GM21526 (cell line): ENCODE data around the gene DIRAS2.

Experiments
- ATAC-seq: cut with Tn5 transposase; IDR thresholded peaks from one replicate; pipeline ENCODE4 v1.9.1; 2021; ENCODE audit warnings: moderate library complexity; ENCODE audit not compliant: unreplicated experiment, low FRiP score

Gene DIRAS2

DNA sequence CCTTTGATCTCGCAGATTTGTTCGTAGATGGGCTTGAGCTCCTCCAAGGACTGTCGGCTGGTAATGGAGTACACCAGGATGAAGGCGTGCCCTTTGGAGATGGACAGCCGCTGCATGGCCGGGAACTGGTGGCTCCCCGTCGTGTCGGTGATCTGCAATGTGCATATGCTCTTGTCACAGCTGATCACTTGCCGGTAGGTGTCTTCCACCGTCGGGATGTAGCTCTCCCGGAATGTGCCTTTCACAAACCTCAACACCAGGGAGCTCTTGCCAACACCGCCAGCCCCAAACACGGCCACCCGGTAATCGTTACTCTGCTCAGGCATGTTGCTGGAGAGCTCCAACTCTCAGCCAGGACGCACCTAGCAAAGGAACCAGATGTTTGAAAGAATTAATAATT is 29.1 kb downstream of the DIRAS2 start:
- no peak for ATAC-seq

DNA sequence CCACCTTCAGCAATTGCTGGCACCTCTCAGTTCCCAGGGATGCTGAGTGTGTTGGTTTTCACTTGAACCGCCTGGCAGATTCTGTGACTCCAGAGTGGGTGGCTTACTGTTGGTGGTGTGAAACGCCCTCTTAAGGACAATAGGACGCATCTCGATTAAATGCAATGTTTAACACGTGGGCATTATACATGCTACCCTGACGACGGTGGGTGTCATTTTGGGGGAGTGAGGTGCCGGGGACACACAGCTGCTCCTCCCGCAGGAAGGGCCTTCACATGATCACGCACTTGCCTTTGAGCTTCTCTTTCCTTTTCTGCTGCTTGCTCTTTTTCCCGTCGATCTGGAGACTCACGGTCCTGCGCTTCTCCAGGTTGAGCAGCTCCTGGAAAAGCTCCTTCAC is 29.7 kb downstream of the DIRAS2 start:
- ATAC-seq = no peak

DNA sequence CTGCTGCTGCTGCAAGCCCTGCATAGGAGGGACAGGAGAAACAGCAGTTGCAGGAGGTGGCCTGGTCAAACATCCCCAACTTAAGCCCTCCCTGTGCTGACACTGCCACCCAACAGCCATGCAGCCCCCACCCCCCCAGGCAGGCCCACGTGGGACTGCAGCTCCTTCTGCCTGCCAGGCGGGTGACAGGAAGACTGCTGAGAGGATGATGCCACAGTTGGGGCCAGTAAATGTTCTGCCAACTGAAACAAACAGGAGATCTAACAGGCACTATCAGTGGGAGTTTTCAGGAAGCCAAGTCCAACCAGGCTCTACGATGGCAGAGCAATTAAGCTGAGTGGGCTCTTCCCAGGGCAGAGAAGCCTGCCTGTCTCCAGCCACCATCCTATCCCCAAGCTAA is 31.1 kb downstream of the DIRAS2 start:
- no peak for ATAC-seq

DNA sequence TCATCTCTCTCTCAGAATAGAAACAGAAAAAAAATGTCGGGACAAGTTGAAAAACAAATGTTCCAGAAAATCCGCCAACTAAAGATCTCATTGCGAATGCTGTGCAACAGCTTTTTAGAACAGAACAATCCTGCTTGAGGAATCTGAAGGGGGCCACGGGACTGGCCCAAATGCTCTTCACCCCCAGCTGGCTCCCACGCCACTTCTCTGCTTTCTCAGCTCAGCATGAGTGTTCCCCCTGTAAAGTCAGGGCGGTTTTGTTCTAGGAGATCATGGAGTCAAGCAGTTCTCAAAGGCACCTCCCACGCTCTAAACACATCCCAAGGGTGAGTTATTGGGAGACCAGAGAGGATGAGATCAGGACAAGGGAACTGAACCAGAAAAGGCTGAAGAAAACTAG is 31.5 kb downstream of the DIRAS2 start:
- no peak for ATAC-seq

DNA sequence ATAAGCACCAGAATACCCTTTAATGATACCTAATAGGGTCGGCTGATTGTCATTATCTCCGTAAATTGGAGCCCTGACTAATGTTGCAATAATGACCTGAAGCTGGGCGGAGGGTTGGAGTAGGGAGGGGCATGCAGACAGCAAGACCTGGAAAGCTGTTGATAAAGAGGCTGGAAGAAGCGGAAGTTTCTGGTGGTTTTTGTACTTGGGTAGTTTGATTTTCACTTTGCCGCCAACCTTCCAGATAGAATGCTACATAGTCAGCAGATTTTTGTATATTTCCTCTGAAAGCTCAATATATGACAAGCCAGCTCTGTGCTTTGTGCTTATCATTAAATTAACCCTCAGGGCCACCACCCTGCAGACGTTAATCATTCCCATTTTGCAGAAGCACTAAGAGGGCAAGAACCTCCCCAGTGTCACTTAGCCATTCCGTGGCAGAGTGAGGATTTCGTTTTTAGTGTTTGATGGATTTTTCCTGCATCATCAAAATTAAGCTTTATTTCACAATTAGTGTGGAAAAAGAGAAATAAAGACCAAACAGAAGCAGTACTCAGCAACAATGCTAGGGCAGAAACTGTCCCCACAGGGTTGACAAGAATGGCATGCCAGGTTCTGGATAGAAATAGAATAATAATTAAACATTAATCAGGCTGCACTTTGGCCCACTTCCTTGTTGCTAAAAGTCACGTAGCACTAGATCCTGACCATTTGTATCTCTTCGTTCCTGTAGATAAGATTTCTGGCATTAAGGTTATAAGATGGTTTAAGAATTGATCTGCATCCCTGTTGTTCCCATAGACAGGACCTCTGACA is 34.7 kb downstream of the DIRAS2 start:
- no peak for ATAC-seq

DNA sequence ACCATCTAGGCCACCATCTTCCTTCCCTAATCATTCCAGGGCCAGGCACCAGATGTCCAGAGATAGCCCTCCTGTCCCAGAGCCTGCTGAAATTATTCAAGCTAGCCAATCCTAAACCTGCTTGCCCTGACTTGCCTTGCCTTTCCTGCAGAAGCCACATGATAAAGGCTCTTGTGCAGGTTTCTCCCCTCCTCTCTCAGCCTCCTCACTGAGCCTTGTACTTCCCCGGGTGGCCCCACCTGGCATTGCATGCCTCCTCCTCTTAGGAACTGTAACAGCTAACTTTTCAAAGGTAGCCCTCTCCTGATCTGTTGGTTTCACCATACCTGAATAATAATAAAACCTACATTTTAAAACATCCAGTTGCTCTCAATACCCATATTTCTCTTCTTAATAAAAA is 42.6 kb downstream of the DIRAS2 start:
- no peak for ATAC-seq

DNA sequence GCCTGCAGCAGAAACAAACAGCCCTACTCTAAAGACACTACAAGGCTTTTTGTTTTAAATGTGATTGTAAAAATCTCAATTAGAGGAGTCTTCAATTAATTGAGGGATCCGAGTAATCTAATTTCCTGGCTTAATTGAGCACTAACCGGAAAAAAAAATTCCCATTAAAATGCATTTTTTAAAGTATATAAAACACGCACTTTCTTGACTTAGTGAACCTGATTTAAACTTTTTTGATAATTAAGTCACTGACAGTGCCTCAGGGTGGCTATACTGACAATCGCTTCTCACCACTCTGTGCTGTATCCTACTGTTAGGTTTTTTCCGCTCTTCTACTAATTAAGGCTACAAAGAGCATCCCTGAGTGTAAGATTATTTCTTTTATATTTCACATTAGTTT is 44.4 kb downstream of the DIRAS2 start:
- no peak for ATAC-seq

DNA sequence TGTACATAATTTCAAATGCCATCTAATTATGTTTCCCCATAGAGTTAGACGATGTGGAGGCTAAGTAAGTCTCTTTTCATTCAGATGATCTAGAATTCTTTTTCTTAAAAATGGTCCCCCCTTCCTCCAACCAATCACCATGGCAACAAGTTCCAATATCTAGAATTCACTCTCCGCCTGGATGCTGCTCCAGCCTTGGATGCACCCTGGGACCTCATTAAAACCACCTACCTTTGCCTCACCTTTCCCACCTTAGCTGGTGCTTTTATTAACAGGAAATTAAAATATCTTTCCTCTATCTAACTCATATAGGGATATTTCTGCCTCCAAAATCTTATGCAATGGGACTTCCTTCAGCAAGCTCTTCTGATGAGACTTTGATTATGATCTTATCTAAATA is 49.0 kb downstream of the DIRAS2 start:
- ATAC-seq = no peak

DNA sequence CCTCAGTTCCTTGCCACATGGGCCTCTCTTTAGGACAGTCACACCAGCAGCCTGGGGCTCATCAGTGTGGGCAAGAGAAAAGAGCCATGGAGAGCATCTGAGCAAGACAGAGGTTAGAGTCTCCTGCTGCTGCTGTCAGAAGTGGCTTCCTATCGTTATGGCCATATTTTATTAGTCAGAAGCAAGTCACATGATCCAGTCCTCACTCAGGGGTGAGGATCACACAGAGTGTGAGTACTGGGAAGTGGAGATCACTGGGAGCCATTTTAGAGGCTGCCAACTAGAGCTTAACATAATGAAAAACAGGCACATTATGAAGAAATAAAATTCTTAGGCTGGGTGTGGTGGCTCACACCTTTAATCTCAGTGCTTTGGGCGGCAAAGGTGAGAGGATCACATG is 62.0 kb downstream of the DIRAS2 start:
- no peak for ATAC-seq

DNA sequence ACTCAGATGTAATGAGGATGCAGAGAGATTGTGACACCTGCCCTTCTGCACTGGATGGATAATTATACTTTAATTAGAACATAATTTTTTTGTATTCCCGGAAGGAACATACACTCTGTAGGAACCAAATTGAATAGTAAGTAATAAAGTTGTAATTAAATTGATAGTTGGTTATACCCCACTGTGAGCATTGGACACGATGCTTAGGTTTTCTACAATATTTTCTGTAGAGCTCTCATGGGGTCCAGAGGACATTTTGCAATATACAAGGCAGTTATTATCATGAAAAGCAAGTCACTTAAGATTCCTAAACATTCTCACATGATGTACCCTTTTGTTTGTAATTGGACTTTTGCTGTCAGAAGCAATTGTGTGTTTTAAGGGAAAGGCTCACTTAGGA is 63.4 kb downstream of the DIRAS2 start:
- no peak for ATAC-seq

DNA sequence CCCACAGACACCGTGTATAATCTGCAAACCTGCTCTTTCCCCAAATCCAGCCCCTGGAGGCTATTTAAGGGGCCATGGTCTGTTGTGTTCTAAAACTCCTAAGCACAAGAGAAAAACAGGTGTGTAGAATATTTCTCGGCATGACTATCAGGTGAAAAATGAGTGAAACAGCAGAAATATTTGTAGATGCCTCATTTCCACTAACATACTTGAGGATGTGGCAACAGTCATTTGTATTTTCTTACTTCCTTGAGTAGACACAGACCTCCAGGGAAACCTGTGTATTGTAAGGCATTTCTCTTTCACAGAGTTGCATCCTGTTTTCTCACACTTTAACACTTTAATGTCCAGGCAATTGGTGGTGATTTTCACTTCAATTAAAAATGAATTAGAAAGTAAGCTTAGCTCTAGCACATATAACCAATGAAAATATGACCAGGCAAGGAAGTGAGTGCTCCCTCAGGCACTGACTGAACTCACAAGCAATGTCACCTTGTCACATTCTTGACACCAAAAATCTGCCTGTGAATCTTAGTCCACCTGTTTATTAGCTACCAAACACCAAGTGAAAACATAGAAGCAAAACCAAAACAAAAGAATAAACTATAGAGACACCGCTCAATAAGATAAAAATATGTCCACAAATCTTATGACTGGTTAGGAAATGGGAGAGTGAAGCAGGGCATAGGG is 64.4 kb downstream of the DIRAS2 start:
- no peak for ATAC-seq

DNA sequence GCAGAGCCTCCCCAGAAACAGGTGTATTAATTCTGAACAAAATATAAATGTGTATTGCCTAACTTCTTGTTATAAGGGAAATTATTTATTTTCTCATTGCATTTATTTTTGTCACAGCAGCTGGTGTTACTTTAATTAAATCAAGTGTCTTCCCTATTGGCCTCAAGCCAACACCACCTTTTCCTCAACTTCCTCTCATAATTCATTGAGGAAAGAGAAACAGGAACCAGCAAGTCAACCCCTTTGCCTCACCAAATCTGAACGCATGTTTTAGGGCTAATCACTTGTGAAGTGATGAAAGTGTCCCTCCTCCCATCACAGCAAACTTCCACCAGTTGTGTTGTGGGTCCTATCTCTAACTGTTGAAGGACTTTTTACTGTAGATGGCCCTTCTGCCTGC is 73.1 kb downstream of the DIRAS2 start:
- no peak for ATAC-seq

DNA sequence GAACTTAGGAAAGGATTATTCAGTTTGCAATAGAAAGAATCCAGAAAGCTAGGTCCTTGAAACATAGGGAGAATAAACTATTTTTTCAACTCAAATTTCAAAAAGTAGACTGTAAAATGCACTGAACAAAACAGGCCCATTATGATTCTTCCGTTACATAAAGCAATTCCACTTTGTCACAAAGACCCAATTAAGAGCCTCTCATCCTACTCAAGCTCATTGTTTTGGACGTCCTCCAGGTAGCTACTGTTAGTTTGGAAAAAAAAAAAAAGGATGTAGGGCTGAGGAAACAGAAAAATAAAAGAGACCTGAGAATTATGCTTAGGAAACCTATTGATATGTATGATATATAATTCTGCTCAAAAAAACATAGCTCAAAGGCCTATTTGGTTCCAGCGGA is 74.0 kb downstream of the DIRAS2 start:
- ATAC-seq = no peak

DNA sequence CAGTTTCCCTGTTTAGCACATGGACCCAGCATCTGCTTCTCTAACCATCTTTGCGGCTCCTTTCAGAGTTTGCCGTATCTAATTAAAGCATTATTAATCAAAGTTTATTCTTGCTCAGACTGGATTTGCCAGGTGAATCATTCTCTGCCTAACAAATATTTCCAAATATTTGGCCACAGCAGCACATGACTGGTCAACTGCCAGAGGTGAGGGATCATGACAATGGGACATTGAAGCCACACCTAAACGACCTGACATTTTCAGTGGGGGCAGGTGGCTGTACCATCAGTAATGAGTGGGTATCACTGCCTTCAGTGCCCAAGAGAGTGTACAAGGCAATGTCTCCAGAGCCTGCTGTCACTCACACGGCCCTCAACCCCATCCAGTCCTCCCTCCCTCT is 80.4 kb downstream of the DIRAS2 start:
- no peak for ATAC-seq
